ENCODE results near the gene ZNF491. TPM values are rescaled to one million over a fixed set of nuclear protein-coding genes. Genes with fewer than 3 reads are reported as not detected.
"Not testable (repeated sequence)": the region's sequence is repeated elsewhere in the genome, so short reads cannot be mapped to it uniquely, and the experiment has no call there.

The ZNF491 gene
- total RNA-seq, 1 donor from 2014 or later, result not detected

DNA sequence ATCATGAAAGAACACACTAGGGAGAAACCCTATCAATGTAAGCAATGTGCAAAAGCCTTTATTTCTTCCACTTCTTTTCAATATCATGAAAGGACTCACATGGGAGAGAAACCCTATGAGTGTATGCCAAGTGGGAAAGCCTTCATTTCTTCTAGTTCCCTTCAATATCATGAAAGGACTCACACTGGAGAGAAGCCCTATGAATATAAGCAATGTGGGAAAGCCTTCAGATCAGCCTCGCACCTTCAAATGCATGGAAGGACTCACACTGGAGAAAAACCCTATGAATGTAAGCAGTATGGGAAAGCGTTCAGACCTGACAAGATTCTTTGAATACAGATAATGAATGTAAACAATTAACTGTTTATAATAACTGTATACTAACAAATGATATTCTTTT is 35.2 kb downstream of the ZNF491 start:
- DNase-seq (ENCODE audit: low read depth) (no peak), FAIRE-seq (no peak)
- Histone ChIP-seq H3K36me3 (ENCODE audit: insufficient read depth, low read length) (peaks cover 30% of the 10 kb centered on the region), H3K4me3 (ENCODE audit: insufficient read depth, low read depth, low read length) (no peak overlapping the region), H3K9me3 (ENCODE audit: insufficient read depth, low read depth, low read length) (peaks cover 52% of the 10 kb centered on the region), H3K27me3 (ENCODE audit: insufficient read depth, low read length) (no peaks in the 10 kb centered on the region), H3K79me2 (ENCODE audit: insufficient read depth, low read length) (peaks cover 4% of the 10 kb centered on the region), H3K4me1 (ENCODE audit: insufficient read depth, low read length) (no peaks in the 10 kb centered on the region), H3K4me2 (ENCODE audit: low read length) (no peak overlapping the region), H2AFZ (ENCODE audit: low read depth, low read length) (no peak overlapping the region), H3K27ac (ENCODE audit: low read depth, low read length) (no peak overlapping the region), H4K20me1 (ENCODE audit: insufficient read depth, low read length) (no peaks in the 10 kb centered on the region), H3K9ac (ENCODE audit: low read length) (no peak overlapping the region)
- H3K4me3 Mint-ChIP-seq (ENCODE audit: unreplicated experiment), result no peak overlapping the region
- no peak overlapping the region for H3K27ac Mint-ChIP-seq (ENCODE audit: unreplicated experiment)
- H3K4me1 Mint-ChIP-seq (ENCODE audit: low read depth, unreplicated experiment), result no peaks in the 10 kb centered on the region
- no peaks in the 10 kb centered on the region for H3K36me3 Mint-ChIP-seq (ENCODE audit: low read depth, unreplicated experiment)
- peaks cover 24% of the 10 kb centered on the region for H3K9me3 Mint-ChIP-seq (ENCODE audit: unreplicated experiment)
- TF ChIP-seq EZH2 (IDR thresholded peaks at IDR 0.05; ENCODE audit: insufficient read depth, low read length), result no peak
- TF ChIP-seq, protein P1, sequence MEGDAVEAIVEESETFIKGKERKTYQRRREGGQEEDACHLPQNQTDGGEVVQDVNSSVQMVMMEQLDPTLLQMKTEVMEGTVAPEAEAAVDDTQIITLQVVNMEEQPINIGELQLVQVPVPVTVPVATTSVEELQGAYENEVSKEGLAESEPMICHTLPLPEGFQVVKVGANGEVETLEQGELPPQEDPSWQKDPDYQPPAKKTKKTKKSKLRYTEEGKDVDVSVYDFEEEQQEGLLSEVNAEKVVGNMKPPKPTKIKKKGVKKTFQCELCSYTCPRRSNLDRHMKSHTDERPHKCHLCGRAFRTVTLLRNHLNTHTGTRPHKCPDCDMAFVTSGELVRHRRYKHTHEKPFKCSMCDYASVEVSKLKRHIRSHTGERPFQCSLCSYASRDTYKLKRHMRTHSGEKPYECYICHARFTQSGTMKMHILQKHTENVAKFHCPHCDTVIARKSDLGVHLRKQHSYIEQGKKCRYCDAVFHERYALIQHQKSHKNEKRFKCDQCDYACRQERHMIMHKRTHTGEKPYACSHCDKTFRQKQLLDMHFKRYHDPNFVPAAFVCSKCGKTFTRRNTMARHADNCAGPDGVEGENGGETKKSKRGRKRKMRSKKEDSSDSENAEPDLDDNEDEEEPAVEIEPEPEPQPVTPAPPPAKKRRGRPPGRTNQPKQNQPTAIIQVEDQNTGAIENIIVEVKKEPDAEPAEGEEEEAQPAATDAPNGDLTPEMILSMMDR (IDR thresholded peaks at IDR 0.05; ENCODE audit: insufficient read depth, low read depth, low read length), result no peak
- H3K27me3 Mint-ChIP-seq (ENCODE audit: low read depth, unreplicated experiment), result no peaks in the 10 kb centered on the region

DNA sequence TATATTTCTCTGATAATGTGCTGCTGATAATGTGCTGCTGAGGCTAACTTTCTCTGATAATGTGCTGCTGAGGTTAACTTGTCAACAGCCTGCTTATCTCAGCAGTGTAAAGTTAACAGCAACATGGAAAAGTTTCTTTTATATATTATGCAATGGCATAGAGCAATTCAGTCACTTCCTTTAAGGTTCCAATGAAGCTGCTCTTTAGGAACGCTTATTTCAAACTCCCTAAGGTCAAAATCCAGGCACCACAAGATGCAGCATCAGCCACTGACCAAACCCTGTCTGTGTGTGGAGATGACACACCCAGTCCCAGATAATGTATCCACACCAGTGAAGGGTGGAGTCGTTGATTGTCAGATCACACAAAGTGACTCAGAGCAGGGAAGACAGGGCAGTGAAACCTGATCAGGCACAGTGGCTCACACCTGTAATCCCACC is 37.3 kb downstream of the ZNF491 start:
- Histone ChIP-seq H3K36me3 (ENCODE audit: insufficient read depth, low read length) (peaks cover 28% of the 10 kb centered on the region), H3K9me3 (ENCODE audit: insufficient read depth, low read depth, low read length) (peaks cover 47% of the 10 kb centered on the region)
- not testable (repeated sequence) for H3K9ac ChIP-seq (ENCODE audit: low read length); H3K27ac ChIP-seq (ENCODE audit: low read depth, low read length); H2AFZ ChIP-seq (ENCODE audit: low read depth, low read length); H3K4me1 ChIP-seq (ENCODE audit: insufficient read depth, low read length); DNase-seq (ENCODE audit: low read depth); H3K4me2 ChIP-seq (ENCODE audit: low read length); H3K4me3 ChIP-seq (ENCODE audit: insufficient read depth, low read depth, low read length); H3K36me3 Mint-ChIP-seq (ENCODE audit: low read depth, unreplicated experiment); H3K27me3 ChIP-seq (ENCODE audit: insufficient read depth, low read length); H3K79me2 ChIP-seq (ENCODE audit: insufficient read depth, low read length); FAIRE-seq; H3K4me1 Mint-ChIP-seq (ENCODE audit: low read depth, unreplicated experiment); H3K4me3 Mint-ChIP-seq (ENCODE audit: unreplicated experiment); H4K20me1 ChIP-seq (ENCODE audit: insufficient read depth, low read length); H3K27me3 Mint-ChIP-seq (ENCODE audit: low read depth, unreplicated experiment); H3K27ac Mint-ChIP-seq (ENCODE audit: unreplicated experiment)
- peaks cover 21% of the 10 kb centered on the region for H3K9me3 Mint-ChIP-seq (ENCODE audit: unreplicated experiment)

DNA sequence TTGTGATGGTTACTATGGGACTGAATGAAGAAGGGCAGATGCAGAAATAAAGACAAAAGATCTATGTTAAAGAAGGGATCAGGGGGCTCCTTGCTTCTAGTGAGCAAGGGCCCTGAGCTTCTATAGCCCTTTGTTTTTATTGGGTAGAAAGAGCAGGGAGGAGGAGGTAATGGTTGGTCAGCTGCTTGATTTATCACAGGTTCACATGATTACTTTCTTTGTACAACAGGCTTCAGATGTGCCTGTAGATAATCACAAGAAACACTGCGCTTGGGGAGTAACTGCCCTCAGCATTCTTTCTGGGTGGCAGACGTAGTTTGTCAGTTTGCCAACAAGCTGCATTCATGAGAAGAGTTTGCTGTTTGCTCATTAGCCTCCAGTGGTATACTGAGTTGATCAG is 45.4 kb downstream of the ZNF491 start:
- H3K9ac ChIP-seq (ENCODE audit: low read length), result no peak overlapping the region
- TF ChIP-seq, protein P1 (IDR thresholded peaks at IDR 0.05; ENCODE audit: insufficient read depth, low read depth, low read length), result no peak
- TF ChIP-seq EZH2 (IDR thresholded peaks at IDR 0.05; ENCODE audit: insufficient read depth, low read length), result no peak
- no peaks in the 10 kb centered on the region for H4K20me1 ChIP-seq (ENCODE audit: insufficient read depth, low read length)
- H3K4me1 ChIP-seq (ENCODE audit: insufficient read depth, low read length), result no peaks in the 10 kb centered on the region
- FAIRE-seq (no peak), DNase-seq (ENCODE audit: low read depth) (no peak)
- Mint-ChIP-seq H3K4me3 (ENCODE audit: unreplicated experiment) (no peak overlapping the region), H3K4me1 (ENCODE audit: low read depth, unreplicated experiment) (no peaks in the 10 kb centered on the region), H3K36me3 (ENCODE audit: low read depth, unreplicated experiment) (no peaks in the 10 kb centered on the region), H3K27ac (ENCODE audit: unreplicated experiment) (no peak overlapping the region), H3K27me3 (ENCODE audit: low read depth, unreplicated experiment) (no peaks in the 10 kb centered on the region), H3K9me3 (ENCODE audit: unreplicated experiment) (peaks cover 13% of the 10 kb centered on the region)
- no peak overlapping the region for H3K4me3 ChIP-seq (ENCODE audit: insufficient read depth, low read depth, low read length)
- no peak overlapping the region for H2AFZ ChIP-seq (ENCODE audit: low read depth, low read length)
- H3K79me2 ChIP-seq (ENCODE audit: insufficient read depth, low read length), result no peaks in the 10 kb centered on the region
- no peak overlapping the region for H3K4me2 ChIP-seq (ENCODE audit: low read length)
- H3K36me3 ChIP-seq (ENCODE audit: insufficient read depth, low read length), result no peaks in the 10 kb centered on the region
- no peaks in the 10 kb centered on the region for H3K9me3 ChIP-seq (ENCODE audit: insufficient read depth, low read depth, low read length)
- H3K27ac ChIP-seq (ENCODE audit: low read depth, low read length), result no peak overlapping the region
- H3K27me3 ChIP-seq (ENCODE audit: insufficient read depth, low read length), result no peaks in the 10 kb centered on the region

DNA sequence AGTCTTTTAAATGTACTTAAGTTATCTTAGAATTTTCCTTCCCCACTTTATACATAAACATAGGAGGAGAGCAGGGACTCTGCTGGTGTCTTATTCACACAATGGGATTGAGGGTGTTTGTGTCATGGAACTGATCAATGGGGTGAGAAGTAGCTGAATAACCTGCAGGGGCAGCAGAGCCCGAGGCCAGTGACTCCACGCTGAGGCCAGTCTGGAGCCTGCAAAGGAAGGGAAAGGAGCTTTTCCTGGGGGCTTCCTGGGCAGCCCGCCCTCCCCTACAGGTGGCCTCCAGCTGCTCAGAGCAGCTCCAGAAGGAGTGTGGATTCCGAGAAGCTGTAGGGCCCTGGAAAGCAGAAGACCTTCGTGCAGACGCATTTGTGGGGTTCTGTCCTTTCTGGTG is 49.3 kb downstream of the ZNF491 start:
- not testable (repeated sequence) for DNase-seq (ENCODE audit: low read depth); H3K36me3 ChIP-seq (ENCODE audit: insufficient read depth, low read length); H3K27ac ChIP-seq (ENCODE audit: low read depth, low read length); H3K4me1 ChIP-seq (ENCODE audit: insufficient read depth, low read length); H3K4me3 Mint-ChIP-seq (ENCODE audit: unreplicated experiment); H3K27me3 ChIP-seq (ENCODE audit: insufficient read depth, low read length); H3K36me3 Mint-ChIP-seq (ENCODE audit: low read depth, unreplicated experiment); H4K20me1 ChIP-seq (ENCODE audit: insufficient read depth, low read length); H3K9me3 ChIP-seq (ENCODE audit: insufficient read depth, low read depth, low read length); H3K9ac ChIP-seq (ENCODE audit: low read length); H3K4me3 ChIP-seq (ENCODE audit: insufficient read depth, low read depth, low read length); H2AFZ ChIP-seq (ENCODE audit: low read depth, low read length); H3K27me3 Mint-ChIP-seq (ENCODE audit: low read depth, unreplicated experiment); FAIRE-seq; H3K79me2 ChIP-seq (ENCODE audit: insufficient read depth, low read length); H3K4me2 ChIP-seq (ENCODE audit: low read length); H3K4me1 Mint-ChIP-seq (ENCODE audit: low read depth, unreplicated experiment); H3K27ac Mint-ChIP-seq (ENCODE audit: unreplicated experiment)
- peaks cover 26% of the 10 kb centered on the region for H3K9me3 Mint-ChIP-seq (ENCODE audit: unreplicated experiment)
